OCI-LY7 (cell line): ENCODE data around the gene OSBPL3. TPM values are rescaled to one million over a fixed set of nuclear protein-coding genes. Genes with fewer than 3 reads are reported as not detected.

Source experiments
- BruUV-seq: library from RNA; stranded (reverse); fragments of 400-500 nt; replicated peaks from 2 replicates; lab custom pipeline; 2021; lab: Mats Ljungman, UMichigan
- CTCF ChIA-PET: fragments of 300-600 bp; sonication (Branson Sonifier 250); formaldehyde crosslinking; loops from one replicate; lab custom pipeline; 2022; ENCODE audit warnings: antibody characterized with exemption; ENCODE audit not compliant: unreplicated experiment; lab: Charles Lee
- POLR2A ChIA-PET: fragments of 300-600 bp; sonication (Branson Sonifier 250); formaldehyde crosslinking; loops from one replicate; lab custom pipeline; 2022; ENCODE audit warnings: antibody characterized with exemption; lab: Charles Lee
- DNase-seq: peaks from one replicate; pipeline ENCODE4 v3.0.0-alpha.2; 2015; ENCODE audit warnings: low spot score
- H2AFZ ChIP-seq: fragments of 200-600 bp; sonication (generic), shearing (Covaris generic); 2 replicates; pipeline ENCODE4 v1.6.1; 2014; ENCODE audit warnings: mild to moderate bottlenecking, antibody characterized with exemption, low read length, moderate library complexity
- H3K27ac ChIP-seq: fragments of 200-600 bp; sonication (generic); 2 replicates; pipeline ENCODE4 v1.5.1; 2014; ENCODE audit warnings: mixed run types, low read depth, mild to moderate bottlenecking, moderate library complexity, low read length, inconsistent platforms; ENCODE audit not compliant: poor library complexity, severe bottlenecking
- H3K36me3 ChIP-seq: fragments of 200-600 bp; sonication (generic); 2 replicates; pipeline ENCODE4 v1.6.1; 2014; ENCODE audit warnings: mild to moderate bottlenecking, antibody characterized with exemption, low read length, moderate library complexity, mixed read lengths; ENCODE audit not compliant: insufficient read depth
- H3K4me1 ChIP-seq: fragments of 200-600 bp; sonication (generic); 2 replicates; pipeline ENCODE4 v1.5.1; 2014; ENCODE audit warnings: mild to moderate bottlenecking, low read length; ENCODE audit not compliant: insufficient read depth, poor library complexity, severe bottlenecking
- H3K4me2 ChIP-seq: fragments of 200-600 bp; sonication (generic); 2 replicates; pipeline ENCODE4 v1.6.1; 2014; ENCODE audit warnings: mild to moderate bottlenecking, low read length
- H3K4me3 ChIP-seq: fragments of 200-600 bp; sonication (generic); 2 replicates; pipeline ENCODE4 v1.5.1; 2014; ENCODE audit warnings: mild to moderate bottlenecking, low read depth, low read length; ENCODE audit not compliant: poor library complexity, severe bottlenecking
- H3K79me2 ChIP-seq: fragments of 200-600 bp; sonication (generic); 2 replicates; pipeline ENCODE4 v1.6.1; 2016; ENCODE audit warnings: low read depth, mild to moderate bottlenecking, low read length, moderate library complexity, mixed read lengths; ENCODE audit not compliant: insufficient read depth
- H3K9me2 ChIP-seq: fragments of 200-600 bp; sonication (generic); 2 replicates; pipeline ENCODE4 v1.6.1; 2016; ENCODE audit warnings: mild to moderate bottlenecking, low read length, mixed read lengths; ENCODE audit not compliant: insufficient read depth
- H3K9me3 ChIP-seq: fragments of 200-600 bp; sonication (generic); 2 replicates; pipeline ENCODE4 v1.6.1; 2014; ENCODE audit warnings: mild to moderate bottlenecking, mixed run types, low read length, mixed read lengths
- H4K20me1 ChIP-seq: fragments of 200-600 bp; sonication (generic); 2 replicates; pipeline ENCODE4 v1.6.1; 2014; ENCODE audit warnings: mild to moderate bottlenecking, antibody characterized with exemption, low read length, moderate library complexity, mixed read lengths; ENCODE audit not compliant: insufficient read depth
- CTCF ChIP-seq: fragments of 200-600 bp; sonication (generic); conservative IDR thresholded peaks from 2 replicates; pipeline ENCODE4 v1.5.1; 2014; ENCODE audit warnings: mild to moderate bottlenecking, antibody characterized with exemption, low read length, moderate library complexity, mixed read lengths
- EZH2phosphoT487 ChIP-seq: fragments of 200-600 bp; sonication (generic); IDR thresholded peaks from 2 replicates; pipeline ENCODE4 v1.6.1; 2018; ENCODE audit warnings: low read depth, borderline replicate concordance, mild to moderate bottlenecking, mixed run types, antibody characterized with exemption, low read length, moderate library complexity, mixed read lengths
- intact Hi-C: fragments of 100-400 bp; cut with micrococcal nuclease; formaldehyde crosslinking; loops from one replicate; pipeline ENCODE4 v1.10.0; 2022; ENCODE audit not compliant: unreplicated experiment
- total RNA-seq, 2 experiments: library from RNA; depleted of rRNA in 1 of 2; stranded (reverse); fragments of >200 nt in 1 of 2; shearing (Covaris generic) in 1 of 2; gene quantifications; 2 replicates each; pipeline ENCODE4 v1.2.3, GENCODE V29; 2014 to 2022

Gene OSBPL3
- total RNA-seq, 2 experiments from 2014 or later: 28.7 to 79.9 TPM

GRCh38 chr7:24793982-24794648, 185.9 kb downstream of the OSBPL3 start:
- no peak overlapping the region for H2AFZ ChIP-seq
- H3K27ac ChIP-seq: peak overlapping the region; percentile 13
- CTCF ChIA-PET: no interaction called here
- no peak for TF ChIP-seq CTCF
- no peak for TF ChIP-seq EZH2phosphoT487
- peak overlapping the region; percentile 7 for H3K4me3 ChIP-seq
- BruUV-seq: no TSS peak
- peak overlapping the region; percentile 52 for H3K4me2 ChIP-seq
- H3K36me3 ChIP-seq: peaks cover 35% of the 10 kb centered on the region
- no peaks in the 10 kb centered on the region for H3K9me2 ChIP-seq
- H3K9me3 ChIP-seq: 0 out of 2 replicates have a peak, but pooled peaks cover 4% of the 10 kb centered on the region
- H3K4me1 ChIP-seq: peaks cover 19% of the 10 kb centered on the region
- no peaks in the 10 kb centered on the region for H4K20me1 ChIP-seq
- DNase-seq: peak; percentile 39
- POLR2A ChIA-PET: interaction anchor here (0.8 kb wide), 1 partner anchor 11 kb away, joined by 4 read pairs; no protein-coding TSS in a partner anchor
- no peaks in the 10 kb centered on the region for H3K79me2 ChIP-seq
- intact Hi-C loops: loop anchor here (5.0 to 10.0 kb wide), 2 partner anchors 77 to 219 kb away; partner anchors contain the start of gene PALS2

GRCh38 chr7:24788961-24789576, 190.9 kb downstream of the OSBPL3 start:
- no peaks in the 10 kb centered on the region for H3K79me2 ChIP-seq
- H3K36me3 ChIP-seq: peaks cover 6% of the 10 kb centered on the region; the same call in 1 of the 2 replicates
- H3K4me2 ChIP-seq: no peak overlapping the region
- no peak overlapping the region for H3K4me3 ChIP-seq
- no peak overlapping the region for H2AFZ ChIP-seq
- ChIA-PET POLR2A (no interaction called here), CTCF (no interaction called here)
- peaks cover 12% of the 10 kb centered on the region for H3K4me1 ChIP-seq
- TF ChIP-seq CTCF (no peak), EZH2phosphoT487 (no peak)
- H3K27ac ChIP-seq: no peak overlapping the region
- no peaks in the 10 kb centered on the region for H3K9me2 ChIP-seq
- H3K9me3 ChIP-seq: peaks cover 16% of the 10 kb centered on the region
- intact Hi-C loops: no loop called here
- H4K20me1 ChIP-seq: no peaks in the 10 kb centered on the region
- BruUV-seq: no TSS peak
- no peak for DNase-seq

- no TSS peak for BruUV-seq
Measured at GRCh38 chr7:24788075-24788474, 191.9 kb downstream of the OSBPL3 start.

More at GRCh38 chr7:24788075-24788474, 191.9 kb downstream of the OSBPL3 start:
- Histone ChIP-seq H3K4me1 (peaks cover 2% of the 10 kb centered on the region), H4K20me1 (no peaks in the 10 kb centered on the region), H3K9me2 (no peaks in the 10 kb centered on the region), H3K4me2 (no peak overlapping the region), H3K9me3 (peaks cover 22% of the 10 kb centered on the region), H3K36me3 (peaks cover 16% of the 10 kb centered on the region; the same call in 1 of the 2 replicates), H3K4me3 (no peak overlapping the region), H3K79me2 (no peaks in the 10 kb centered on the region), H2AFZ (no peak overlapping the region), H3K27ac (no peak overlapping the region)
- POLR2A ChIA-PET: no interaction called here
- DNase-seq: no peak
- peak; percentile 82 for TF ChIP-seq CTCF
- no peak for TF ChIP-seq EZH2phosphoT487
- intact Hi-C loops: no loop called here
- CTCF ChIA-PET: no interaction called here
